Activated naive CD4-positive, alpha-beta T cell treated with anti-CD3 and anti-CD28 coated beads, Interleukin-2, amount 10 ng/mL, durations not matched to agents 7 days and 5 days (primary cell): Measurements from ENCODE around the gene C13orf46.

Experiments used
- CTCF ChIA-PET: fragments of 350-600 bp; sonication (Branson Sonifier 250); formaldehyde crosslinking; loops from one replicate; lab custom pipeline; 2021; ENCODE audit warnings: antibody characterized with exemption; lab: Charles Lee
- DNase-seq: peaks from one replicate; pipeline ENCODE4 v3.0.0-alpha.2; 2020
- H3K27ac Mint-ChIP-seq: one replicate; pipeline ENCODE4 v1.8.0; 2021; ENCODE audit warnings: mild to moderate bottlenecking, moderate library complexity, mixed read lengths
- H3K27me3 Mint-ChIP-seq: one replicate; pipeline ENCODE4 v1.8.0; 2021; ENCODE audit warnings: mild to moderate bottlenecking, mixed read lengths
- H3K36me3 Mint-ChIP-seq: one replicate; pipeline ENCODE4 v1.8.0; 2021; ENCODE audit warnings: mixed read lengths
- H3K4me1 Mint-ChIP-seq: one replicate; pipeline ENCODE4 v1.8.0; 2021; ENCODE audit warnings: mixed read lengths
- H3K4me3 Mint-ChIP-seq: one replicate; pipeline ENCODE4 v1.8.0; 2021; ENCODE audit warnings: mild to moderate bottlenecking, moderate library complexity, mixed read lengths
- H3K9me3 Mint-ChIP-seq: one replicate; pipeline ENCODE4 v1.8.0; 2021; ENCODE audit warnings: mixed read lengths

Gene C13orf46

GRCh38 chr13:113907635-113908617 is 66.0 kb downstream of the C13orf46 start:
- Mint-ChIP-seq H3K36me3 (no peaks in the 10 kb centered on the region), H3K4me1 (no peaks in the 10 kb centered on the region), H3K27me3 (peaks cover 46% of the 10 kb centered on the region), H3K4me3 (no peak overlapping the region), H3K27ac (no peak overlapping the region), H3K9me3 (no peaks in the 10 kb centered on the region)
- no peak for DNase-seq
- CTCF ChIA-PET: no interaction called here

- Mint-ChIP-seq H3K9me3 (no peaks in the 10 kb centered on the region), H3K36me3 (no peaks in the 10 kb centered on the region), H3K27me3 (peaks cover 37% of the 10 kb centered on the region), H3K4me3 (no peak overlapping the region), H3K27ac (no peak overlapping the region), H3K4me1 (no peaks in the 10 kb centered on the region)
- CTCF ChIA-PET: no interaction called here
- DNase-seq: no peak
Observed at GRCh38 chr13:113906571-113906970, 67.3 kb downstream of the C13orf46 start.

- Mint-ChIP-seq H3K36me3 (no peaks in the 10 kb centered on the region), H3K4me1 (no peaks in the 10 kb centered on the region), H3K27ac (no peak overlapping the region), H3K4me3 (no peak overlapping the region), H3K27me3 (peaks cover 38% of the 10 kb centered on the region), H3K9me3 (no peaks in the 10 kb centered on the region)
- CTCF ChIA-PET: no interaction called here
- no peak for DNase-seq
Observed at GRCh38 chr13:113905942-113906341, 67.9 kb downstream of the C13orf46 start.

- Mint-ChIP-seq H3K27ac (no peak overlapping the region), H3K9me3 (no peaks in the 10 kb centered on the region), H3K4me3 (no peak overlapping the region), H3K36me3 (no peaks in the 10 kb centered on the region), H3K27me3 (peaks cover 36% of the 10 kb centered on the region), H3K4me1 (no peaks in the 10 kb centered on the region)
- no peak for DNase-seq
- CTCF ChIA-PET: no interaction called here
Observed at GRCh38 chr13:113905018-113905417, 68.9 kb downstream of the C13orf46 start.

- no peak overlapping the region for H3K4me3 Mint-ChIP-seq
- no peaks in the 10 kb centered on the region for H3K36me3 Mint-ChIP-seq
- H3K9me3 Mint-ChIP-seq: no peaks in the 10 kb centered on the region
- H3K27ac Mint-ChIP-seq: no peak overlapping the region
- peaks cover 31% of the 10 kb centered on the region for H3K27me3 Mint-ChIP-seq
- peak; percentile 48 for DNase-seq
- H3K4me1 Mint-ChIP-seq: no peaks in the 10 kb centered on the region
- CTCF ChIA-PET: interaction anchor here (1.3 kb wide), 1 partner anchor 88 kb away, joined by 3 read pairs; no protein-coding TSS in a partner anchor
Observed at GRCh38 chr13:113904411-113904810, 69.5 kb downstream of the C13orf46 start.

GRCh38 chr13:113903912-113904311 is 70.0 kb downstream of the C13orf46 start:
- no peaks in the 10 kb centered on the region for H3K9me3 Mint-ChIP-seq
- no peak for DNase-seq
- H3K4me1 Mint-ChIP-seq: no peaks in the 10 kb centered on the region
- peaks cover 27% of the 10 kb centered on the region for H3K27me3 Mint-ChIP-seq
- H3K27ac Mint-ChIP-seq: no peak overlapping the region
- H3K4me3 Mint-ChIP-seq: no peak overlapping the region
- no peaks in the 10 kb centered on the region for H3K36me3 Mint-ChIP-seq
- CTCF ChIA-PET: interaction anchor here (1.3 kb wide), 1 partner anchor 87 kb away, joined by 3 read pairs; no protein-coding TSS in a partner anchor
